ENCODE results near the gene PPP2R3B. TPM values are rescaled to one million over a fixed set of nuclear protein-coding genes. Genes with fewer than 3 reads are reported as not detected.
A peak's percentile ranks its signal among the peaks of the same experiment; 100 is the strongest.
"Not testable (repeated sequence)": the region's sequence is repeated elsewhere in the genome, so short reads cannot be mapped to it uniquely, and the experiment has no call there.

The PPP2R3B gene
- total and polyA plus RNA-seq, 5 experiments from 2014 or later: 7.4 to 56.4 (median 12.9) TPM

GRCh38 chrX:324664-325063 lies 62.0 kb downstream of the PPP2R3B start:
- POLR2A ChIA-PET, H3K9me3 Mint-ChIP-seq, H3K36me3 Mint-ChIP-seq, H3K27me3 Mint-ChIP-seq: not testable (repeated sequence)
- DNase-seq (peak in 3 of 10 donors; percentile 37 to 68 (median 44)), ATAC-seq (peak in 1 of 2 donors; percentile 18)
- peaks cover 27 to 39% (median 34%) of the 10 kb centered on the region in 4 donors for H3K4me1 Mint-ChIP-seq
- peak overlapping the region in 5 of 10 donors; percentile 52 to 87 (median 59) for H3K4me3 Mint-ChIP-seq
- H3K27ac Mint-ChIP-seq: peak overlapping the region in 5 of 10 donors; percentile 22 to 86 (median 58)

GRCh38 chrX:323721-324628 lies 62.7 kb downstream of the PPP2R3B start:
- Mint-ChIP-seq H3K4me1 (peaks cover 25 to 39% (median 34%) of the 10 kb centered on the region in 4 donors), H3K27ac (peak overlapping the region in 6 of 10 donors; percentile 83 to 99 (median 90)), H3K36me3 (no peaks in the 10 kb centered on the region), H3K4me3 (peak overlapping the region in 8 of 10 donors; percentile 55 to 87 (median 76)), H3K9me3 (no peaks in the 10 kb centered on the region), H3K27me3 (peaks cover 0 to 3% (median 1%) of the 10 kb centered on the region in 5 donors)
- peak; percentile 13 to 24 for ATAC-seq
- POLR2A ChIA-PET: no interaction called here
- peak in 7 of 10 donors; percentile 34 to 67 (median 43) for DNase-seq

DNA sequence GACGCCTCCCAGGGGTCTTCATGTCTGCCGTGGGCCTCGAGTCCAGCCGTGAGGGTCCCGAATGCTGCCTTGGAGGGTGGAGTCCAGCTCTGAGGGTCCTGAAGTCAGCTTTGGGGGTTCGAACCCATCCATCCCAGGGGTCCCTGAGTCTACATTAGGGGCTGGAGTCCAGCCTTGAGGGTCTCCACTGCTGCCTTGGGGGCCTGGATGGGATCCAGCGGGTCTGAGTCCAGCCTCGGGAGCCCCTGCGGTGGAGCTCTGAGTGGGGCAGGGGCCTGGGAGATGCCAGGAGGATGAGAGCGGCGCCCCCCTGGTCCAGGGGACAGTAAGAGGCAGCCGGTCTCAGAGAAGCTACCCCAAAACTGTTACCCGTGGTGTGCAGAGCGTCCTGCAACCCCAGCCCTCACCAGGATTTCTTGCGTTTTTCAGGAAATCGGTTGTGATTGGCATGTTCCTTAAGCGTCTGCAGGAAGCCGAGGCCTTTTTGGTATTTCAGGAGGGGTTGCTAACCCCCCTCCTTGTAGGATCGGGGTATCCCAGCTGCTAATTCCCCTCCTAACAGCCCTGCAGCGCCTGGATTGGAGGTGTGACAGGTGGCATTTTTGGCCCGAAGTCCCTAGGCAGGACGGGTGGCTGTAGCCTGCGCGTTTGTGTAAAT lies 66.5 kb downstream of the PPP2R3B start:
- H3K36me3 Mint-ChIP-seq: peaks cover 0 to 3% (median 0%) of the 10 kb centered on the region in 3 donors
- H3K9me3 Mint-ChIP-seq: peaks cover 0 to 2% (median 0%) of the 10 kb centered on the region in 9 donors
- H3K27me3 Mint-ChIP-seq: peaks cover 0 to 5% (median 1%) of the 10 kb centered on the region in 5 donors
- H3K27ac Mint-ChIP-seq: peak overlapping the region; percentile 29 to 94 (median 79)
- DNase-seq: peak in 3 of 10 donors; percentile 25 to 63 (median 29)
- POLR2A ChIA-PET: no interaction called here
- peaks cover 31 to 45% (median 40%) of the 10 kb centered on the region in 4 donors for H3K4me1 Mint-ChIP-seq
- no peak for ATAC-seq
- peak overlapping the region in 9 of 10 donors; percentile 76 to 93 (median 83) for H3K4me3 Mint-ChIP-seq

GRCh38 chrX:319579-320125 lies 67.1 kb downstream of the PPP2R3B start:
- Mint-ChIP-seq H3K9me3 (peaks cover 0 to 2% (median 0%) of the 10 kb centered on the region in 9 donors), H3K36me3 (peaks cover 0 to 7% (median 0%) of the 10 kb centered on the region in 3 donors), H3K27me3 (peaks cover 0 to 2% (median 0%) of the 10 kb centered on the region in 5 donors), H3K4me3 (peak overlapping the region in 9 of 10 donors; percentile 76 to 93 (median 83)), H3K4me1 (peaks cover 29 to 41% (median 36%) of the 10 kb centered on the region in 4 donors), H3K27ac (peak overlapping the region in 6 of 10 donors; percentile 57 to 94 (median 81))
- DNase-seq (peak in 2 of 10 donors; percentile 24 to 64), ATAC-seq (no peak)
- POLR2A ChIA-PET: no interaction called here

DNA sequence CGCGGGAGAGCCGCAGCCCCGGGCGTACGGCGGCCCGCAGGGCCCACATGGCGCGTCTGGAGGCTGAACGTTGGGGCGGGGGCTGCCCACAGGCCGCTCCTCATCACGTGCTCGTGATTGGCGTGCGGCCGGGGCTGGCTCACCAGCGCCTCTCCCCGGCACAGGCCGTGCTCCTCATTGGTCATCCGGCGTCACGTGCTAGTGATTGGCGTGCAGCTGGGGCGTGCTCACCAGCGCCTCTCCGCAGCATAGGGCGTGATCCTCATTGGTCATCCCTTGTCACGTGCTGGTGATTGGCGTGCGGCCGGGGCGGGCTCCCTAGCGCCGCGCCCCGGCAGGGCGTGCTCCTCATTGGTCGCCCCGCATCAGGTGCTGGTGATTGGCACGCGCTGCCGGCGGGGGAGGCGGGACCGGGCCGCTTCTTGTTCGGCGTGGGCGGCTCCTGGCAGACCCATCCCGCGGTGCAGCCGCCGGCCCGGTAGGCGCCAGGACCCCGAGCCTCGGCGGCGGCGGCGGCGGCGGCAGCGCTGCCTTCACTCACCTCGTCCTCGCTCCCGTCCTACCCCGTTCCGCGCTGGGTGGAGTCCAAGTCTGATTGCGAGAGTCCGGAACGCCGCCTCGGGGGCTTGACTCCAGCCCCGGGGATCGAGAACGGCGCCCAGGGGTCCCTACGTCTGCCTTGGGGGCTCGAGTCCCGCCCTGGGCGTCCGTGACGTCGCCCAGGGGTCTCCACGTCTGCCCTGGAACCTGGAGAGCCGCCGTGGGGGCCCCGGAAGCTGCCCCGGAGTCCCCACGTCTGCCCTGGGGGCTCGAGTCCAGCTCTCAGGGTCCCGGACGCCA lies 67.7 kb downstream of the PPP2R3B start, which contains the start of gene GTPBP6:
TSS of gene GTPBP6 (minus strand) at position 58 of the 840 bp plus-strand sequence. CDS start at position 49, 9 bp downstream.
- peaks cover 0 to 11% (median 2%) of the 10 kb centered on the region in 3 donors for H3K36me3 Mint-ChIP-seq
- H3K27me3 Mint-ChIP-seq: peaks cover 0 to 2% (median 0%) of the 10 kb centered on the region in 5 donors
- peak; percentile 73 to 81 for ATAC-seq
- H3K4me3 Mint-ChIP-seq: peak within 1 kb of the TSS in 9 of 10 donors; percentile 86 to 95 (median 93)
- peak in 9 of 10 donors; percentile 96 to 100 (median 99) for DNase-seq
- H3K4me1 Mint-ChIP-seq: peaks cover 28 to 35% (median 34%) of the 10 kb centered on the region in 4 donors
- H3K9me3 Mint-ChIP-seq: peaks cover 0 to 2% (median 0%) of the 10 kb centered on the region in 9 donors
- POLR2A ChIA-PET: no interaction called here
- H3K27ac Mint-ChIP-seq: peak within 1 kb of the TSS; percentile 90 to 100 (median 98)

DNA sequence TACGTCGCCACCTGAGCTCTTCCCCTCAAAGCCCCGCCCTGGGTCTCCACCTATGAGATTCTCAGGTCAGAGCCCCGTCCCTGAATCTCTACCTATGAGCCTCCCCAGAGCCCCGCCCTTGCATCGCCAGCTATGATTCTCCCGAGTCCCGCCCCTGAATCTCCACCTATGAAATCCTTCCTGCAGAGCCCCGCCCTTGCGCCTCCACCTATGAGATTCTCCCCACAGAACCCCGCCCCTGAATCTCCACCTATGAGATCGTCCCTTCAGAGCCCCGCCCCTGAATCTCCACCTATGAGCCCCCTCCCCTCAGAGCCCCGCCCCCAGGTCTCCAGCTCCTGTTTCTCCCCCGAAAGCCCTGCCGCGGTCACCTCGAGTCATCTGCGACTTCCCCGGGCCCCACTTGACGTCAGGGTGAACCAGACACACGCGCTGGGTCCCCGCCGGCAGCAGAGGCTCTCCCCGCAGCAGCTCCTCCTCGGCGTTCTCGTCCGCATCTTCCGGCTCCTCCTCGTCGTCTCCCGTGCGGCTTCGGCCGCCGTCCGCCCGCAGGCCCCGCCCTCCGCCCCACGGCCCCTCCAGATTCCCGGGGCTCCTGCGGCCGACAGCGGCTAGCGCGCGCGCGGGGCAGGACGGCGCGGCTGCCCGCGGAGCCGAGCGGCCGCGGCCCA lies 68.5 kb downstream of the PPP2R3B start:
- ATAC-seq (peak; percentile 56 to 66), DNase-seq (peak; percentile 92 to 100 (median 98))
- POLR2A ChIA-PET: no interaction called here
- Mint-ChIP-seq H3K27me3 (peaks cover 0 to 2% (median 0%) of the 10 kb centered on the region in 5 donors), H3K4me1 (peaks cover 23 to 27% (median 27%) of the 10 kb centered on the region in 4 donors), H3K36me3 (peaks cover 0 to 19% (median 9%) of the 10 kb centered on the region in 3 donors), H3K9me3 (peaks cover 0 to 2% (median 0%) of the 10 kb centered on the region in 9 donors), H3K4me3 (peak overlapping the region in 9 of 10 donors; percentile 83 to 95 (median 93)), H3K27ac (peak overlapping the region in 9 of 10 donors; percentile 87 to 100 (median 99))

DNA sequence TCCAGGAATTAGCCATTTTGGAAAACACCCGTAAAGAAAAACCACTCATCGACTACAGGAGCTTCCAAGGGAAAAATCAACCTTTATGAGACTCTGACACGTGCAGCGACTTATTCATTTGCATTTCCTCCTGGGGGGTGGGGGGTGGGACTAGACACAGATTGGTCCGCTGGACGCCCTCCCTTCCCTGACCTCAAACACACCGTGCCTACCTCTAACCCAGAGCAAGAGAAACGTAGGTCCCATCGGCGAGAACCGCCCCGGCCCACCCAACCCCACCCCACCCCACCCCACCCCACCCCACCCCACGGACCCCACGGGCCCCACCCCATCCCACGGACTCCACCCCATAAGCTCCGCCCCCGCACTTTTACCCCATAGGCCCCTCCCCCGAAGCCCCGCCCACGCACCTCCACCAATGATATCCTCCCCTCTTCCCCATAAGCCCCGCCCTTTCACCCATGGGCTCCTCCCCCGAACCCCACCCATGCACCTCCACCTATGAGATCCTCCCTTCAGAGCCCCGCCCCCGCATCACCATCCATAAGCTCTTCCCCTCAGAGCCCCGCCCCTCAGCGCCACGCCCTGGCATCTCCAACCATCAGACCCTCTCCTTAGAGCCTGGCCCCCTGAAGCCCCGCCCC lies 69.2 kb downstream of the PPP2R3B start:
- Mint-ChIP-seq H3K4me3 (peak overlapping the region in 9 of 10 donors; percentile 83 to 95 (median 93)), H3K27ac (peak overlapping the region in 9 of 10 donors; percentile 87 to 100 (median 99)), H3K4me1 (peaks cover 17 to 21% (median 21%) of the 10 kb centered on the region in 4 donors), H3K36me3 (peaks cover 0 to 23% (median 10%) of the 10 kb centered on the region in 3 donors), H3K27me3 (peaks cover 0 to 2% (median 0%) of the 10 kb centered on the region in 5 donors), H3K9me3 (peaks cover 0 to 2% (median 0%) of the 10 kb centered on the region in 9 donors)
- ATAC-seq (no peak), DNase-seq (peak in 1 of 10 donors; percentile 50)
- POLR2A ChIA-PET: no interaction called here

GRCh38 chrX:316351-317325 lies 70.1 kb downstream of the PPP2R3B start:
- Mint-ChIP-seq H3K27ac (peak overlapping the region in 7 of 10 donors; percentile 51 to 90 (median 75)), H3K27me3 (peaks cover 0 to 2% (median 0%) of the 10 kb centered on the region in 5 donors), H3K36me3 (peaks cover 0 to 30% (median 16%) of the 10 kb centered on the region in 3 donors), H3K9me3 (peaks cover 0 to 2% (median 0%) of the 10 kb centered on the region in 9 donors), H3K4me1 (peaks cover 18 to 21% (median 20%) of the 10 kb centered on the region in 4 donors), H3K4me3 (peak overlapping the region in 7 of 10 donors; percentile 14 to 81 (median 50))
- DNase-seq (peak in 1 of 10 donors; percentile 66), ATAC-seq (no peak)
- POLR2A ChIA-PET: no interaction called here

DNA sequence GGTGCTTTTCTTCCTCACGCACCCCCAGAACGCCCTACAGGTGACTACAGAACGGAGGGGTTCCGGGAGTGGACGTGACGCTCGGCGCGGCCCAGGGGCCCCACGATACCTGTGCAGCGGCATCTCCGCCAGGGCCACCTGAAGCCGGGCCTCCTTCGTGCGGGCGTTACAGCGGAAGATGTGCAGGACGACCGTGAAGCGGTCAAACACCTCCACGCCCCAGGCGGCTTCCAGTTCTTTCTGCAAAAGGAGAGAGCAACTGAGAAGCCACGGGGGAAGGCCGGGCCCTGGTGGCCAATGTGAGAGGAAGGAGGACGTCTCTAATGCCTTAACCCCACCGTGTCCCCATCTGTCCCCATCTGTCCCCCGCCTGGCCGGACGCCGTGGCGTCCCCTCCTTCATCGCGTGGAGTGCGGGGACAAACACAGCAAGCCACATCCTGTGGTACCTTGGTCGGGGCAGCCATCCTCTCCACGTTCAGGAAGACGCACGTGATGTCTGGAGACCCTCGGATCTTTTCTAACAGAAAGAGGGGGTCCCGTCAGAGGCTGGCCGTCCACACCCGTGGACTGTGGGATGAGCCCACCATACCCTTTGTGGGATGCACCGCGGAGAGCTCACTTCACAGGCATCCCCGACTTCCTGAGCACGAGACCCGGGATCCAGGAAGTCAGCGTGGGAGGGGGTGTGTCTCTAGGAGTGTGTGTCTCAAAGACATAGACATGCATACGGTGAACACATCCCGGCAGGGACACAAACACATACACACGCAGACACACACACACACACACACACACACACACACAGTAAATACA lies 71.7 kb downstream of the PPP2R3B start:
- POLR2A ChIA-PET: no interaction called here
- H3K36me3 Mint-ChIP-seq: peaks cover 0 to 43% (median 16%) of the 10 kb centered on the region in 3 donors
- peaks cover 0 to 2% (median 0%) of the 10 kb centered on the region in 5 donors for H3K27me3 Mint-ChIP-seq
- H3K9me3 Mint-ChIP-seq: peaks cover 0 to 2% (median 0%) of the 10 kb centered on the region in 9 donors
- DNase-seq (peak in 1 of 10 donors; percentile 62), ATAC-seq (no peak)
- H3K4me3 Mint-ChIP-seq: no peak overlapping the region
- H3K4me1 Mint-ChIP-seq: peaks cover 8 to 14% (median 10%) of the 10 kb centered on the region in 4 donors
- H3K27ac Mint-ChIP-seq: peak overlapping the region in 1 of 10 donors; percentile 13
